ENCODE measurements around the gene STK24.

STK24 gene

DNA sequence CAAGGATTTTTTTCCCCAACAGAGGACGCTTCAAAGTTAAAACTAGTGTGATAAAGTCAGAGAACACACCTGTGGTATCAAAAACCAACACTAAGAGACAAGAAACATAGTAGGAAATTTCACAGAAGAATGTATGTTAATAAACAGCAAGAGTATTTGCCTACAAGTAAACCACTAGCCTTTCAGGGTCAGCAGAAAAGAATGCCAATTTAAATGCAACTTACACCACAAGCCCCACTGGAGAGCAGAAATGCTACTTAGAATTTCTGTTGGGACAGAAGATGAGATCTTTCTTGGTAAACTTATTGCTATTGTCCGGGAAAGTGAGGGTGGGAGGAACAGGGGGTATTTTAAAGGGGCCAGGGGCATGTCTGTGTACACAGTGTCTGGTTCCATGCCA is 68.6 kb downstream of the STK24 start:
- no peak for DNase-seq

DNA sequence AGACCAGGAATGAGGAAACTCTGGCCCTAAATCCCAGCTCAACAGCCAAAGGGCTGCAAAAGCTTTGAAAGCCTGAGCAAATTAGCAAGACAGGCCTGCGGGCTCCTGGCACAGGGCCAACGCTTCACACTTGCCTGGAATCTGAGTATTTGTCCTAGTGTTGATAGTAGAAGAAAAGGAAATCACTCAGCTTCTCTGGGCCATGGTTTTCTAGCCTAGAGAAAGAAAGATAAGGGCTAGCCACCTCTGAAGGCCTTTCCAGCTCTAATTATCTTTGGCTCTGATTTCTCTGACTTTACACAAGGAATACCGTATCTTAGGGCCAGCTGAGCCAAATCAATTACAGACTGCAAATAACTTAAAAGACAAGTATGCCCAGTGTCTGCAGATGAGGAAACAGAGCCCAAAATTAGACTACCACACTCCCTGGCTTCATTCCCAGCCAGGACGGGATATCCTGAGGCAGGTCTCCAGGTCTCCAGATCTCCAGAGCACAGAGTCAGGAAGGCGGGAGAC is 69.6 kb downstream of the STK24 start:
- no peak for DNase-seq

DNA sequence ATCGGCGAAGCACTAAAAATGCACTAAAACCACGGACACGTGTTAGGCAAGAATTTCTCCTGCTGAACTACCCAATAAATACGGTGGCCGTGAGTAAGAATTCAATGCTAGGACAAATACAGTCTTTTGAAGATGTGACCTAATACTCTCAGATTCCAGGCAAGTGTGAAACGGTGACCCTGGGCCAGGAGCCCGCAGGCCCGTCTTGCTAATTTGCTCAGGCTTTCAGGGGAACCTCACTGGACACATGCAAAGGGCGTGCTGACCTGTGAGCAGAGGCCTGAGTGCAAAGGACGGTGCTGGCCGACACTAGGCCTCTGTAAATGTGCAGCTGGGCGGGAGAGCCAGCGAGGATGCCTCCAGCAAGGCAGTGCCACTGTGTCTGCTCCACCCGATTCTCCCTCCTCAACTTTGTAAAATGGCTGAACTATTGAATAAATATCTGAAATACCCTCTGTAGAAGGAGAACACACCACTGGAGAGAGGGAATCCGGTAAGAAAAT is 70.1 kb downstream of the STK24 start:
- DNase-seq = no peak

DNA sequence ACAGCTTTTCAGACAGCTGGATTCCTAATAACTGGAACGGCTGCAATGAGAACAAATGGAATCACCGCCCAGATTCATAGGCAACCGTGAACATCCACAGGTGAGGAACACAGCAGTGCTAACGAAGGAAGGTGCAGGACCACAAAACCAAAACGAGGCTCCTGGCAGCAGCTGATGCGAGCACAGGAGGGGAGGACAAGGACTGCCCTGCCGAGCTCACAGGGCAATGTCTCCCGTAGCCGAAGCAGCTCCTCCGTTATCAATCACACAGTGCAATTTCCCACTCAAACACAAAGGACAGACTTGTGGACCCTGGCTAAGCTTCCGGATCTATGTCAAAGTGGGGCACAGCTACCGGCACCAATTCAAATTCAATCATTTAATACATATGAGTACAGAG is 70.6 kb downstream of the STK24 start:
- DNase-seq = no peak

- DNase-seq = no peak
Measured at GRCh38 chr13:98505217-98505616, 71.7 kb downstream of the STK24 start.

- DNase-seq = no peak
Measured at GRCh38 chr13:98504371-98504963, 72.4 kb downstream of the STK24 start.

DNA sequence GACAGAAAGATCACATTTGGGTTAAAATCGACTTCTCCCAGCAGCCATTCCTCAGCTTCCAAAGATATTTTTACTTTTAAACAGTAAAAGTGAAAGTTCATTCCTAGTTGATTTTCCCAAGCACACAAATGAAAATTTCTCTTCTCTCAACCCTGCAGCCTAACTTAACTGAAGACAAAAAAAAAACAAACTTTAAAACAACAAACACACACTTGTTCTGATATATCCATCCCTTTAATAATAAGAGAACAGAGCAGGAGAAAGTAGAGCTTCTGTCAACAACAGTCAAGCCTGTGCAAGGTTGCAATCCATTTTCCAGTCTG is 72.9 kb downstream of the STK24 start:
- no peak for DNase-seq

- no peak for DNase-seq
Measured at GRCh38 chr13:98503175-98504028, 73.5 kb downstream of the STK24 start.

DNA sequence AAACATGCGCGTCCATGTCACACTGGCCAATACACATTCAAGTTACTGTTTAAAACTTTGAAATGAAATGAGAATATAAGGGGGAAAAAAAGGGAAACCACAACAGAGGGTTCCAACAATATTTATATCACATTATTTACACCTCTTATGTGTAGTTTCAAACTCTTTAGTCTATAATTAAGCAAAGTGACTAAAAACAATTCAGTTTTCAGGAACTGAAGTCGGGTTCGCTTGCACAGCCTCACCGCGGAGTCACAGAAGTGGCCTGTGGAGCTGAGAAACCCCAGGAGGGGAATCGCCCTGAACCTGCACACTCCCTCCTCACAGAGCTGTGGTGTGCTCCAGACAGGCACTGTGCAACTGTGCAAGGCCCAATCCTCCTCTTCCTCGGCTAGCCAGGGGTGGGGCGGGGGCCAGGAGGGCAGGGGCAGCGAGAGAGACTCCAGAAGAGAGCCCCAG is 75.9 kb downstream of the STK24 start:
- no peak for DNase-seq

DNA sequence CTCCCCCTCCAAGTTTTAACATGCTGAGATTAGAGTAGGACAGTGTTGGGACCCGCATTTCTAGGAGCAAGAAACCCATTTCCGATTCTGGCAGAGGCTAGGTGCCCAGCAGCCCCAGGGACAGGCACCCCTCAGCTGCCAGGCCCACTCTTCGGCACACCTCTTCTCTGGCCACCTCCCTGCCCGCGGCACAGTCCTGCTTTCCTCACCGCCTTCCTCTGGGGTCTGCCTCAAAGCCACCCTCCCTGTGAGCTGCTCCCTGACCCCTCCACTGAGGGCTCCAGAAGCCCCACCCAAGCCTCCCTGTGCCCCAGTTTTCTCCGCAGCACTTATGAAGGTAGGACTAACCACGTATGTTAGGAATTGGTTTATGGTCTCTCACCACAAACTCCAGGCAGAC is 79.9 kb downstream of the STK24 start:
- DNase-seq = no peak

GRCh38 chr13:98496479-98496791 is 80.5 kb downstream of the STK24 start:
- no peak for DNase-seq

DNA sequence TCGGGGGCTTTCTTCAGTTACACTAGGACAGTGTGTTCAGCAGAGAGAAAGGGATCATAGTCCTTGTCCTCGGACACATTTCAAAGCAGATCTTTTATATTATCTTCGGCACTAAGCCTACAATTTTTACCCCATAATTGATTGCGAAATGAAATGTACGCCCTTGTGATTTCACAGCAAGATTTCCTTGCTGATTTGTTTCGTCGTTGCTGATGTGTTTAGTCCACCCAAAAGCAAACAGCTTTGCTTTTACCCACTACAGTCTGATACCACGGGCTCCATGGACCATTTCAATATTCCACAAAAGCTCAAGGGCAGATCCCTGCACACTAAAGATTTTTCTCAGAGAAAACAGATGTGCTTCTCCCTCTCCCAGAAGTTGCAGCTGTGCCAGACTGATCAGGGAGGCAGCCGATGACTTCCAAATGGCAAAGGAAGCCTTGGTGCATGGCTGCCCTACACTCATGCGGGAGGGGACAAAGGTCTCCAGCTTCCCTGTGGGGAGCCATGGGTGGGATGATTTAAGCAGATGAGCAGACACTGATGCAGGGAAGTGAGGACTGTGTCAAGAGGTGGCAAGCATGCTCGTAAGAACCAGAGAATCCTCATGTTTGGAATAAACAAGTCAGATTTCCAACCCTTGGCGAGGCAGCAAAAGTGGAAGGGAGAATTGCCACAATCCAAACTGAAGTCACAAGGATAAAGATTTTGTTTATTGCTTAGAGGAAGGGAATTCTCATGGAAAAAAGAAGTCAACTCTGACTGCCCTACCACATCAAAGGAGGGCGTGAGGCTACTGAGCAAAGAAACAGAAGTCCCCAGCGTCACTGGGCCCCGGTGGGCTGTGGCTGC is 81.1 kb downstream of the STK24 start:
- no peak for DNase-seq

- no peak for DNase-seq
Measured at GRCh38 chr13:98494769-98495168, 82.1 kb downstream of the STK24 start.

GRCh38 chr13:98493042-98493712 is 83.7 kb downstream of the STK24 start:
- no peak for DNase-seq

- no peak for DNase-seq
Measured at GRCh38 chr13:98492335-98493041, 84.4 kb downstream of the STK24 start.

- DNase-seq = no peak
Measured at GRCh38 chr13:98490866-98491265, 86.0 kb downstream of the STK24 start.

DNA sequence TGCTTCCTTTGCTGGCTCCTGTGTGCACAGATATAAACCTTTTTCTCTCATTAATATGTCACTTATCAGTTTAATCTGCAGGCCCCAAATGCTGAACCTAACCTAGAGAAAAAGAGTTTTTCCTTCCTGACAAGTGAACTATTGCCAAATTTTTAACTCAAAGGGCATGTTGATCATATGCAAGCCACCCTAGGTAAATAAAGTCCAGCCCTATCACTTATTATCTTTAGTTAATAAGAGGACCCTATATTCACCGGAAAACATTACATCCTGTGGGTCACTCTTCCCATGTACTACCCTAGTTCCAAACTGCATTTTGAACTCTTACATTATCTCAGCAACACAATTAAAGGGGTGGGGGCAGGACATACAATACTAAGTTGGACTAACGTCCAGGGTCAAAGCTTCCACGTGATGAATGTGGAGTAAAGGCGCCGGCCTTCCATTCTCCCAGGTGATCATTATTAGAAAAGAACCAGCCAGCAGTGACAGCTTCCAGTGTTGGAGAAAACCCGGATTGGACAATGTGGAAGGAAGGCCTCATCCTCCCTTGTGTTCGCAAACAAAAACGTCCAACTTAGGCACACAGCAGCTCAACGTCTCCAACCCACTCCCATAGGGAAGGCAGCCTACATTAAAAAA is 86.6 kb downstream of the STK24 start:
- no peak for DNase-seq

DNA sequence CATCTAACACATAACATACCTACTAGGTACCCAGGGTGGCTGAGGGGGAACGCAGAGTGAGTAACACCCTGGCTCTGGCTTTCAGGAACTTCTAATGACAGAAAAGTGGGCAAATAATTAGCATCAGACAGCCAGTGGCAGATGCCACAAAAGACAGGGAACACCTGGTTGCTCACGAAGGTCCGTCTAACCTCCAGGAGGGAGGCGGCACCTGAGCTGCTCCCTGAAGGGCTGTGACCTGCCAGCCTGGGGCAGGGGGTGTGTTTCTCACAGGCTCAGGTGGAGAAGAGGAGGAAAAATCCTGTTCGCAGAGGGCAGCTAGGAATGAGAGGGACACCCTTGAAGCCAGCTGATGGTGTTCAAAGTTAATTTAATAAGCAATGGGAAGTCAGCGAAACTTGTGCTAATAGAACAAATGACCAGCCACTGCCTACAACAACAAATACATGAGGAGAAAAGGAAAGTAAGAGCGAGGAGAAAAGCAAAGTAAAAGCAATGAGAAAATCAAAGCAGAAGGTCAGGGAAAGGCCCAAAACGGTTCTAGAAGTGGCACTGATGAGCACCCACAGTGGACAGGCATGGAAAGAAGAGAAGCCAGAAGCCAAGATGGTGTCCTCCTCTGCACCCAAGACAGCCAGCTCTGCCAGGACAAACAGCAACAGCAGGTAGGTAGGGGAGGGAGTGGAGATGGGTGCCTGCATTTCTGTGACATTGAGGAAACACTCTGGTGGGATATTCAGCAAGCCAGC is 87.3 kb downstream of the STK24 start:
- no peak for DNase-seq

DNA sequence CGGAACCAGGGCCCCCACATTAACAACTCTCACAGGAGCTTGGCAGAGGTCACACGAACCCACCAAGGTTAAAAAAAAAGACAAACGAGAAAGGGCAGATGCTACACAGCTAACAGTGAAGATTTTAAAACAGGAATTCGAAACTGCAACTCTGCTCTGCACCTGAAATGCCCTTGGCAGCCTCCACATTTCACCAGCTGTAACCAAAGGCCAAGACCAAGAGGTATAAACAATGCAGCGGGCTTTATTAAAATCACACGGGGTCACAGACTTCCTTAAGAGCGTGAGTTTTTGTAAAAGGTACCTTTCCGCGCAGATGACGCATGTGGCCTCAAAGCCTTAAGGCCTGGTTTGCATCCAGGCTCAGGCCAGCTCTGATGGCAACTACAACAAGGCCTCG is 88.2 kb downstream of the STK24 start:
- DNase-seq = no peak

- DNase-seq = no peak
Measured at GRCh38 chr13:98487522-98487921, 89.4 kb downstream of the STK24 start.

DNA sequence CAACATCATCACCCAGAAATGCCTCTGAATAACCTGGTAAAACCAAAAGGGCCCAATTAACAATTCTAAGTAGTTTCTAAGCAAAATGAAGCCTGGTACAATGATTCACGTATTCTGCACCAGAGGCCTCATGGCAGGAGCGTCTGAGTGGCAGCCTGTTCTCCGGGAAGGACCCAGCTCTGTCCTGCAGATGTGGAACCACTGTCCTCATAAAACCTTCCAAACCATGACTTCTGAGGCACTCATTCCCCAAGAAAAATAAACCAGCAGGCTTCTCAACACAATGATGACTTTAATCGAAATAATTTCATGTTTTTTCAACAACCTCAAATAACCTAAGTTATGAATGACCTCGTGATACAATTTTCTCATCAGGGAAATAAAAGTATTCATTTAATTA is 89.9 kb downstream of the STK24 start:
- DNase-seq = no peak
